NT2/D1 (cell line): ENCODE results near the gene GJA8.
"Not testable (repeated sequence)": the region's sequence is repeated elsewhere in the genome, so short reads cannot be mapped to it uniquely, and the experiment has no call there.

Experiments
- DNase-seq: peaks from one replicate; pipeline ENCODE4 v3.0.0-alpha.2; 2011; ENCODE audit warnings: low read depth, low spot score
- H3K27me3 ChIP-seq: 2 replicates; pipeline ENCODE4 v1.6.0; 2011; ENCODE audit warnings: mild to moderate bottlenecking; ENCODE audit not compliant: insufficient read length, insufficient read depth
- H3K36me3 ChIP-seq: 2 replicates; pipeline ENCODE4 v1.6.1; 2011; ENCODE audit warnings: mild to moderate bottlenecking, low read length, mixed read lengths; ENCODE audit not compliant: insufficient read depth, insufficient read length
- H3K4me1 ChIP-seq: 2 replicates; pipeline ENCODE4 v1.5.1; 2011; ENCODE audit not compliant: insufficient read depth, insufficient read length
- H3K4me3 ChIP-seq: 2 replicates; pipeline ENCODE4 v1.5.1; 2011; ENCODE audit warnings: low read depth; ENCODE audit not compliant: insufficient read length
- H3K9ac ChIP-seq: 2 replicates; pipeline ENCODE4 v1.6.0; 2011; ENCODE audit warnings: low read depth; ENCODE audit not compliant: insufficient read length
- H3K9me3 ChIP-seq: 2 replicates; pipeline ENCODE4 v1.5.1; 2011; ENCODE audit warnings: mild to moderate bottlenecking, low read length; ENCODE audit not compliant: insufficient read depth
- SUZ12 ChIP-seq: IDR thresholded peaks from 2 replicates; pipeline ENCODE4 v1.6.1; 2011; ENCODE audit not compliant: insufficient read length, insufficient read depth; ENCODE audit errors: extremely low read depth
- YY1 ChIP-seq: IDR thresholded peaks from 2 replicates; pipeline ENCODE4 v1.6.1; 2011; ENCODE audit not compliant: insufficient read length, insufficient read depth
- ZNF274 ChIP-seq: IDR thresholded peaks from 2 replicates; pipeline ENCODE4 v1.6.1; 2011; ENCODE audit warnings: mild to moderate bottlenecking, low read depth, low read length

The GJA8 gene

DNA sequence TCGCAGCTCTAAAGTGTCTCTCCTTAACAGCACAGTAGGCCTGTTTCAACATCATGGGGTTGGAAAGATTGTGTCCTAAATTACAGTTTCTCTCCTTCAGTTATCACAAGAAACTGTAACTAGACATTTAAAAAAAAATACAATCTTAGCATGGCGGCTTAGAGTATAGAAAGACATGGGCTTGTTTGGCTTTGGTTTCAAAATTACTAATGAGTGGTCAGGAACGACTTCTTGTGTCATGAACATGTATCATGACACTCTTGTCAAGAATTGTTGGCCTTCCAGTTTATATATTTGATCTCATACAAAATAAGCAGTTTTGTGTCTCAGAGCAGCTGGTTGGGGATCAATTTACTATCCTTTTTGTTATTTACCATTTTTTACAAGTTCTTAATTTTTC, 2.1 kb downstream of the GJA8 start:
- H3K9ac ChIP-seq = no peak overlapping the region
- no peak for DNase-seq
- no peak for TF ChIP-seq YY1
- no peak for TF ChIP-seq SUZ12
- no peak for TF ChIP-seq ZNF274
- H3K36me3 ChIP-seq = no peaks in the 10 kb centered on the region
- no peaks in the 10 kb centered on the region for H3K9me3 ChIP-seq
- H3K27me3 ChIP-seq = no peaks in the 10 kb centered on the region
- H3K4me1 ChIP-seq = peaks cover 2% of the 10 kb centered on the region
- H3K4me3 ChIP-seq = no peak overlapping the region

DNA sequence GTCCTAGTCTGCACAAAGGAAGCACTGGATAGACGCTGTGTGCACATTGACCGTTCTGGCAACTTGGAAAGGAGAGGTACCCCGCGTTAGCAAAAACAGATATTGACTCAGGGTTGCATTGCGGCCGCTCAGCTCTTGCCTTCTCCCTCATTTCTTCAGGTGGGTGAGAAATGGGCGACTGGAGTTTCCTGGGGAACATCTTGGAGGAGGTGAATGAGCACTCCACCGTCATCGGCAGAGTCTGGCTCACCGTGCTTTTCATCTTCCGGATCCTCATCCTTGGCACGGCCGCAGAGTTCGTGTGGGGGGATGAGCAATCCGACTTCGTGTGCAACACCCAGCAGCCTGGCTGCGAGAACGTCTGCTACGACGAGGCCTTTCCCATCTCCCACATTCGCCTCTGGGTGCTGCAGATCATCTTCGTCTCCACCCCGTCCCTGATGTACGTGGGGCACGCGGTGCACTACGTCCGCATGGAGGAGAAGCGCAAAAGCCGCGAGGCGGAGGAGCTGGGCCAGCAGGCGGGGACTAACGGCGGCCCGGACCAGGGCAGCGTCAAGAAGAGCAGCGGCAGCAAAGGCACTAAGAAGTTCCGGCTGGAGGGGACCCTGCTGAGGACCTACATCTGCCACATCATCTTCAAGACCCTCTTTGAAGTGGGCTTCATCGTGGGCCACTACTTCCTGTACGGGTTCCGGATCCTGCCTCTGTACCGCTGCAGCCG, 5.4 kb downstream of the GJA8 start:
- H3K9me3 ChIP-seq = no peaks in the 10 kb centered on the region
- TF ChIP-seq ZNF274 = no peak
- TF ChIP-seq SUZ12 = no peak
- TF ChIP-seq YY1 = no peak
- no peaks in the 10 kb centered on the region for H3K4me1 ChIP-seq
- H3K9ac ChIP-seq = no peak overlapping the region
- no peaks in the 10 kb centered on the region for H3K36me3 ChIP-seq
- H3K27me3 ChIP-seq = no peaks in the 10 kb centered on the region
- DNase-seq = no peak
- H3K4me3 ChIP-seq = no peak overlapping the region

DNA sequence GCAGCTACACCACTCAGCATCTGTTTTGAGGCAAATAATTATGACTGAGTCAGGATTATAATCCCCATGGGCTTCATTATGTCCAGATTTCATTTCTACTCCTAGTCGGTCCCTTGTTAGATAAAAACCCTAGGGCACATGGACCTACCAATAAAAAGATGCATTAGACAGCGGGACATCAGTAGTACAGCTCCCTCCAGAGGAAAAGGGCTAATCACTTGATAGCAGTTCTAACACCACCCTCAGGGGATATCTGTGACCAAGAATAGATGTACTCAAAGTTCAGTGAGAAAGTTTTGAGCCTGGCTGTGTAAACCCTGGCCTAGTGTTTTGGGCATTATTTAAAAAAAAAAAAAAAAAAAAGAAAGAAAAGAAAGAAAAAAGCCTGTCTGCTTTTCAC, 10.0 kb downstream of the GJA8 start:
- Histone ChIP-seq H3K36me3 (no peaks in the 10 kb centered on the region), H3K4me1 (no peaks in the 10 kb centered on the region), H3K4me3 (no peak overlapping the region), H3K27me3 (no peaks in the 10 kb centered on the region), H3K9ac (no peak overlapping the region), H3K9me3 (no peaks in the 10 kb centered on the region)
- TF ChIP-seq YY1 (no peak), SUZ12 (no peak), ZNF274 (no peak)
- DNase-seq = no peak

DNA sequence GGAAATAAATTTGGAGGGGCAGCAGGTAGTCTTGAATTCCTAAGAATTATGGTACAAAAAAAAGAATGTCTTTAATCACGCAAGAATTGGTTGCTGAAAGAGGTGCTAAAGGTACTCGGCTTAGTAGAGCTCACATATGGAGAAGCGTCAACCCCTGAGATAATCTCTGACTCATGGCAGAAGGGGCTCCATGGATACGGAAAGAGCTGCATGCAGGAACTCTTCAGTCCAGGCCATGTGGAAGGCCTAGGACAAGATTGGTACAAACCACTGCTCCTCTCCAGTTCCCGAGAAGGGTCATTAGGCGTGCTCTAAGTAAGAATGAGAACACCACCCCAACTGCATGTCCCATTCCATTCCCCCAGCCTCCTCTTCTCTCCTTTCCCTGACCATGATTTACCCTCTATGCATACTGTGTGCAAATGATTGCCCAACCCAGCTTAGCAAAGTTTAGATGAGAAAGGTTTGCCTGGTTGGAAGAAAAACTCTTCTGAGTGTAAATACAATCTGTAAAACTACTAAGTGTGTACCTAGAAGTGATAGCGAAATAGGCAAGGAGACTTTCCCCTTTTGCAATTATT, 10.9 kb downstream of the GJA8 start:
- Histone ChIP-seq H3K9ac (no peak overlapping the region), H3K36me3 (no peaks in the 10 kb centered on the region), H3K4me3 (no peak overlapping the region), H3K4me1 (no peaks in the 10 kb centered on the region), H3K9me3 (no peaks in the 10 kb centered on the region), H3K27me3 (no peaks in the 10 kb centered on the region)
- TF ChIP-seq ZNF274 (no peak), YY1 (no peak), SUZ12 (no peak)
- DNase-seq = no peak

DNA sequence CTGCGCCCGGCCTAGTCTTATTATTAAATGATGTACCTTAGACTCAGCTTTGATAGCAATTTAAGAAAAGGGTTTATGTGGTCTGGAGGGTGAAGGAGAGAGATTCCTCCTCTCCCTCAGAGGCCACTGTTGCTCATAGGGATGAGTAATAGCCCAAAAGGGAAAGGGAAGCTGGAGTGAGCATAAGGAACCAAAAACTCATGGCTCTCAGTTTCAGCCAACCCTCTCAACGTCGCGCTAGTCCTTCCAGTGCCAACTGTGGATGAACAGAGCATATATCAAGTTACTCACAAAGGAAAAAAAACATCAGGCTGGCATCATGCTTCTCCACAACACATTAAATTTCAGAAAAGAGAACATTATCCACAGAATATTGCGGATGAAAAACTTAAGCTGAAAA, 17.3 kb downstream of the GJA8 start:
- H3K9me3 ChIP-seq = no peaks in the 10 kb centered on the region
- no peak for DNase-seq
- H3K27me3 ChIP-seq = no peaks in the 10 kb centered on the region
- H3K4me1 ChIP-seq = peaks cover 2% of the 10 kb centered on the region
- H3K4me3 ChIP-seq = no peak overlapping the region
- H3K9ac ChIP-seq = no peak overlapping the region
- TF ChIP-seq SUZ12 = no peak
- no peak for TF ChIP-seq YY1
- no peak for TF ChIP-seq ZNF274
- H3K36me3 ChIP-seq = no peaks in the 10 kb centered on the region

DNA sequence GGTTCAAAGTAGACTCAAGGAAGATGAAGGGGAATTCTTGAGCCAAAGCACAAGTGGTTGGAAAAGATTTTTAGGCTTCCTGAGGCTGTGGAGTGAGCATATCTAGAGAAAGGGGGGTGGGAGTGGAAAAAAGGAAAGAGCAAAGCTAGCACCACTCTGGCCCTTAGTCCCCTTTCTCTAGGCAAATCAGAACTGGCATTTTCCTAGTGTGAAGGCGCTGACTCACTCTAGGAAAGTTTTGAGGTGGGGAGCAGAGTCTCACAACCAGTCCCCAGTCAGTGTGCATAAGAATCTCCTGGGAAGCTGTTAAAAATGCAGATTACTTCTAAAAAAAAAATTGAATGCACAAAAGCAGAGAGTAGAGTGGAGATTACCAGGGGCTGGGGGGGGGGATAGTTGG, 22.2 kb downstream of the GJA8 start:
- Histone ChIP-seq H3K9me3 (no peaks in the 10 kb centered on the region), H3K9ac (no peak overlapping the region), H3K4me1 (peaks cover 2% of the 10 kb centered on the region), H3K27me3 (no peaks in the 10 kb centered on the region), H3K36me3 (no peaks in the 10 kb centered on the region), H3K4me3 (no peak overlapping the region)
- TF ChIP-seq YY1 (no peak), SUZ12 (no peak), ZNF274 (no peak)
- no peak for DNase-seq

DNA sequence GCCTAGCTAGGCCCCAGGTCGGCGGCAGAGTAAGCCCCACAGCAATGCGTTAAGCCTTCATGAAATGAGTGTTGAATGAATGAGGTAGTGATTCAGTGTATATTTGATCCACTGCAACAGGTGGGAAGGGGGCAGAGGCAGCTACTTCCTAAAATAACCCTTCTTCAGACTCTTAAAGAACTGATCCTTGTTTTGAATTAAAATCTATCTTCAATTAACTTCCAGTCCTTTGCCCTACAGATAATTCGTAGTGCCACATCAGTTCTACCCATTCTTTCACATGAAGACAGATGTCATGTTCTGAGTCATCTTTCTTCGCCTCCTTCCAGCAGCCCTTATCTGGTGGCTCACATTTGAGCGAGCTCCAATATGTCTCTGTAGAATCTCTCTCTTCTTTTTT, 24.6 kb downstream of the GJA8 start:
- not testable (repeated sequence) for DNase-seq, H3K4me3 ChIP-seq, H3K36me3 ChIP-seq, H3K27me3 ChIP-seq, H3K9me3 ChIP-seq, H3K4me1 ChIP-seq, H3K9ac ChIP-seq

DNA sequence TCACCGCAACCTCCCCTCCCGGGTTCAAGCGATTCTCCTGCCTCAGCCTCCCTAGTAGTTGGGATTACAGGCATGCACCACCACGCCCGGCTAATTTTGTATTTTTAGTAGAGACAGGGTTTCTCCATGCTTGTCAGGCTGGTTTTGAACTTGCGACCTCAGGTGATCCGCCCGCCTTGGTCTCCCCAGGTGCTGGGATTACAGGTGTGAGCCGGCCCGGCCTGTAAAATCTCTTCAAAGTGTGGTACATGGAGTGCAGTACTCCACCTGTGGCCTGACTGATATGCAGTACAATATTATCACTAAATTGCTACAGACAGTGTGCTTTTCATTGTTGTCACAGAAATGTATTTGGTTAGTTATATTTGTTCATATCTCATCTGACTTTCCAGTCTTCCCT, 25.1 kb downstream of the GJA8 start:
- not testable (repeated sequence) for DNase-seq, H3K9me3 ChIP-seq, H3K4me3 ChIP-seq, H3K4me1 ChIP-seq, H3K36me3 ChIP-seq, H3K9ac ChIP-seq, H3K27me3 ChIP-seq

DNA sequence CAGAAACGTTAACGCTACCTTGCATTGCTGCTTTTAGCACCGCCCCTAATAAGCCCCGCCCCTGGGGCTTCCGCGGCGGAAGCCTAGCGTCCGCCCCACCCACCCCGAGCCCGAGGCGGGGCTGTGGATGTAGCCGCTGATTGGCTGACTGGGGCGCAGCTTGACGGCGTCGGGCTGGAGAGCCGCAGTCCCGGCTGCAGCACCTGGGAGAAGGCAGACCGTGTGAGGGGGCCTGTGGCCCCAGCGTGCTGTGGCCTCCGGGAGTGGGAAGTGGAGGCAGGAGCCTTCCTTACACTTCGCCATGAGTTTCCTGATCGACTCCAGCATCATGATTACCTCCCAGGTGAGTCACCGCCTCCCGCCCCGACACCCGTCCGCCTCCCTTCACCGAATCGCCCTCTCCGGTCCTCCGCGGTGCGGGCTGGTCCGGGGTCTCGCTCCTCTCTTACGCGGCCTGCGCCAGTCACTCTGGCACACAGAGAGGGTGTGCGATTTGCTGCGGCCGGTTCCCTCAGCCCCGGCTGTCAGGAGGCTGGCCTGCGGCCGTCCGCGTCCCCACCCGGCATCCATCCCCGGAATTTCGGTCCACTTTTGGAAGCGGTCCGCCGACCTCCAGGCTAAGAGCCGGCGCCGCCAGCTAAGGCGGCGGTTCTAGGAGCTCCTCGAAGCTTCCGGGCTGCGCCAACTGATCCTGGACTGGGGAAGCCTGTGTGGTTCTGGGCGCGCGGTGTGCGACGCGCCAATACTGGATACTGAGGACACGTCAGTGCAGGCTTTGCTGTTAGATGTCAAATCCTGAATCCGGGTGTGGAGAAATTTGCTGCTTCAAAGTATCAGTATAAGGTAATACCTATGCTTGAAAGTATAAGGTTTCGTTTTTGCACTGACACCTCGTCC, 25.9 kb downstream of the GJA8 start, which contains the start of gene GPR89B:
Gene GPR89B (plus strand): TSS at position 185 of the 897 bp plus-strand sequence. CDS start 117 bp downstream, at position 302.
- H3K27me3 ChIP-seq, H3K36me3 ChIP-seq, H3K9me3 ChIP-seq, H3K4me1 ChIP-seq: not testable (repeated sequence)
- DNase-seq = peak; percentile 91
- H3K9ac ChIP-seq = peak within 1 kb of the TSS; percentile 80
- peak within 1 kb of the TSS; percentile 69 for H3K4me3 ChIP-seq

DNA sequence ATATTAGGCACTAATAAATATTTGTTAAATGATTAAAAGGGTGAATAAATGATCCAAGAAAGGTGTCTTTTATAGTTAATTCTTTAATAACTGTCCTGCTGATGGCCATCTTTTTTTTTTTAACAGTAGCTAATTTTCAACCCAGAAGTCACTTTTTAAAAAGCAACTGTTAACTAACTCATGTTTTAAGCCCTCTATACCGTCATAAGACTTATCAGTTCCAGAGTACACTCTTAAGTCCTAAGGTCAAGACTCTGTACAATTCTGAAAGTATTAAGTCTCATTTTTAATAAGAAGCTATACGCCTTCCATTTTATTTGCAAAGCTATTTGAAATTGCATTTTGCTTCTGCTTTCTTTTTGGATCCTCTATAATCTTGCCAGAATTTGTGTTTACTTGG, 28.5 kb downstream of the GJA8 start:
- not testable (repeated sequence) for H3K27me3 ChIP-seq, DNase-seq, H3K9me3 ChIP-seq, H3K4me1 ChIP-seq, H3K36me3 ChIP-seq, H3K9ac ChIP-seq, H3K4me3 ChIP-seq
